Stomach smooth muscle (tissue), 2 donors: ENCODE results near the gene C10orf90.

Experiments used
- H3K27ac ChIP-seq: one replicate; pipeline ENCODE4 v1.7.0; 2013; ENCODE audit warnings: mild to moderate bottlenecking, low read length, inconsistent platforms
- H3K27me3 ChIP-seq, 2 donors: one replicate each; pipeline ENCODE4 v1.7.0; 2013; ENCODE audit warnings: low read length in 2 of 2; ENCODE audit not compliant: insufficient read depth in 2 of 2, control insufficient read depth in 1 of 2
- H3K36me3 ChIP-seq, 2 donors: one replicate each; pipeline ENCODE4 v1.7.0; 2013; ENCODE audit warnings: low read length in 2 of 2; ENCODE audit not compliant: control insufficient read depth in 2 of 2, insufficient read depth in 2 of 2
- H3K4me1 ChIP-seq: one replicate; pipeline ENCODE4 v1.7.0; 2013; ENCODE audit warnings: low read length; ENCODE audit not compliant: control insufficient read depth, insufficient read depth
- H3K4me3 ChIP-seq, 2 donors: one replicate each; pipeline ENCODE4 v1.7.0; 2013; ENCODE audit warnings: low read length in 2 of 2
- H3K9ac ChIP-seq, 2 donors: one replicate each; pipeline ENCODE4 v1.7.0; 2013; ENCODE audit warnings: low read length in 2 of 2, mild to moderate bottlenecking in 1 of 2
- H3K9me3 ChIP-seq, 2 donors: one replicate each; pipeline ENCODE4 v1.7.0; 2013; ENCODE audit warnings: low read length in 2 of 2; ENCODE audit not compliant: control insufficient read depth in 2 of 2
- donor health status: healthy.
- donor health status: Pancreatic carcinoma.

C10orf90 gene

GRCh38 chr10:126659750-126660149 is 10.7 kb downstream of the C10orf90 start:
- H3K27ac ChIP-seq = no peak overlapping the region
- H3K36me3 ChIP-seq = no peaks in the 10 kb centered on the region
- no peaks in the 10 kb centered on the region for H3K27me3 ChIP-seq
- H3K4me3 ChIP-seq = no peak overlapping the region
- H3K4me1 ChIP-seq = no peaks in the 10 kb centered on the region
- no peaks in the 10 kb centered on the region for H3K9me3 ChIP-seq
- no peak overlapping the region for H3K9ac ChIP-seq

GRCh38 chr10:126658928-126659327 is 11.6 kb downstream of the C10orf90 start:
- no peaks in the 10 kb centered on the region for H3K9me3 ChIP-seq
- H3K27ac ChIP-seq = no peak overlapping the region
- no peaks in the 10 kb centered on the region for H3K36me3 ChIP-seq
- no peak overlapping the region for H3K4me3 ChIP-seq
- no peak overlapping the region for H3K9ac ChIP-seq
- H3K4me1 ChIP-seq = no peaks in the 10 kb centered on the region
- H3K27me3 ChIP-seq = no peaks in the 10 kb centered on the region

GRCh38 chr10:126654579-126654978 is 15.9 kb downstream of the C10orf90 start:
- no peaks in the 10 kb centered on the region for H3K4me1 ChIP-seq

GRCh38 chr10:126651467-126651866 is 19.0 kb downstream of the C10orf90 start:
- no peaks in the 10 kb centered on the region for H3K27me3 ChIP-seq
- H3K9ac ChIP-seq = no peak overlapping the region
- H3K4me1 ChIP-seq = no peaks in the 10 kb centered on the region
- no peaks in the 10 kb centered on the region for H3K9me3 ChIP-seq
- H3K36me3 ChIP-seq = no peaks in the 10 kb centered on the region
- no peak overlapping the region for H3K27ac ChIP-seq
- H3K4me3 ChIP-seq = no peak overlapping the region

More at GRCh38 chr10:126654579-126654978, 15.9 kb downstream of the C10orf90 start:
- Histone ChIP-seq H3K36me3 (no peaks in the 10 kb centered on the region), H3K27ac (no peak overlapping the region), H3K4me3 (no peak overlapping the region), H3K9me3 (no peaks in the 10 kb centered on the region), H3K27me3 (no peaks in the 10 kb centered on the region), H3K9ac (no peak overlapping the region)

GRCh38 chr10:126650161-126650560 is 20.3 kb downstream of the C10orf90 start:
- no peaks in the 10 kb centered on the region for H3K36me3 ChIP-seq
- no peak overlapping the region for H3K4me3 ChIP-seq
- no peak overlapping the region for H3K27ac ChIP-seq
- no peaks in the 10 kb centered on the region for H3K9me3 ChIP-seq
- H3K27me3 ChIP-seq = no peaks in the 10 kb centered on the region
- no peak overlapping the region for H3K9ac ChIP-seq
- H3K4me1 ChIP-seq = no peaks in the 10 kb centered on the region

GRCh38 chr10:126647116-126647515 is 23.4 kb downstream of the C10orf90 start:
- Histone ChIP-seq H3K9ac (no peak overlapping the region), H3K9me3 (no peaks in the 10 kb centered on the region), H3K36me3 (no peaks in the 10 kb centered on the region), H3K27me3 (no peaks in the 10 kb centered on the region), H3K27ac (no peak overlapping the region), H3K4me1 (no peaks in the 10 kb centered on the region), H3K4me3 (no peak overlapping the region)

- no peaks in the 10 kb centered on the region for H3K36me3 ChIP-seq
- no peaks in the 10 kb centered on the region for H3K4me1 ChIP-seq
- no peaks in the 10 kb centered on the region for H3K9me3 ChIP-seq
- no peak overlapping the region for H3K27ac ChIP-seq
- no peaks in the 10 kb centered on the region for H3K27me3 ChIP-seq
- H3K9ac ChIP-seq = no peak overlapping the region
- H3K4me3 ChIP-seq = no peak overlapping the region
Measured at GRCh38 chr10:126646110-126646509, 24.4 kb downstream of the C10orf90 start.

- Histone ChIP-seq H3K9me3 (no peaks in the 10 kb centered on the region), H3K27ac (no peak overlapping the region), H3K36me3 (no peaks in the 10 kb centered on the region), H3K27me3 (peaks cover 0 to 6% of the 10 kb centered on the region in 2 donors), H3K9ac (no peak overlapping the region), H3K4me1 (no peaks in the 10 kb centered on the region), H3K4me3 (no peak overlapping the region)
Measured at GRCh38 chr10:126640401-126640800, 30.1 kb downstream of the C10orf90 start.

GRCh38 chr10:126639084-126639483 is 31.4 kb downstream of the C10orf90 start:
- Histone ChIP-seq H3K4me1 (no peaks in the 10 kb centered on the region), H3K27me3 (peaks cover 0 to 6% of the 10 kb centered on the region in 2 donors), H3K27ac (no peak overlapping the region), H3K4me3 (no peak overlapping the region), H3K9ac (no peak overlapping the region), H3K36me3 (no peaks in the 10 kb centered on the region), H3K9me3 (no peaks in the 10 kb centered on the region)

GRCh38 chr10:126638542-126638941 is 32.0 kb downstream of the C10orf90 start:
- H3K36me3 ChIP-seq = no peaks in the 10 kb centered on the region
- H3K27me3 ChIP-seq = peaks cover 0 to 6% of the 10 kb centered on the region in 2 donors
- H3K4me3 ChIP-seq = no peak overlapping the region
- no peak overlapping the region for H3K9ac ChIP-seq
- H3K27ac ChIP-seq = no peak overlapping the region
- H3K4me1 ChIP-seq = no peaks in the 10 kb centered on the region
- H3K9me3 ChIP-seq = no peaks in the 10 kb centered on the region

GRCh38 chr10:126637501-126637900 is 33.0 kb downstream of the C10orf90 start:
- no peaks in the 10 kb centered on the region for H3K4me1 ChIP-seq

More at GRCh38 chr10:126637501-126637900, 33.0 kb downstream of the C10orf90 start:
- no peaks in the 10 kb centered on the region for H3K9me3 ChIP-seq
- no peaks in the 10 kb centered on the region for H3K36me3 ChIP-seq
- no peak overlapping the region for H3K4me3 ChIP-seq
- H3K9ac ChIP-seq = no peak overlapping the region
- no peak overlapping the region for H3K27ac ChIP-seq
- peaks cover 0 to 6% of the 10 kb centered on the region in 2 donors for H3K27me3 ChIP-seq
